CD4-positive, CD25-positive, alpha-beta regulatory T cell (primary cell): Measurements from ENCODE around the gene OR5AN1. TPM values are rescaled to one million over a fixed set of nuclear protein-coding genes. Genes with fewer than 3 reads are reported as not detected.

ENCODE experiments used
- ATAC-seq, 2 donors: fragments of 150-1000 bp; cut with Tn5 transposase; one replicate each; pipeline ENCODE4 v1.10.0; 2021; ENCODE audit warnings: low read depth in 2 of 2, moderate number of reproducible peaks in 2 of 2, moderate library complexity in 1 of 2
- DNase-seq, 3 donors: peaks; one replicate each; pipeline versions ENCODE4 v3.0.0 to v3.0.0-alpha.2; 2012 to 2022; ENCODE audit warnings: mixed read lengths in 1 of 3
- H3K27ac ChIP-seq: one replicate; pipeline ENCODE4 v1.7.0; 2013; ENCODE audit warnings: mild to moderate bottlenecking, low read length; ENCODE audit not compliant: insufficient read depth, poor library complexity, severe bottlenecking
- H3K27me3 ChIP-seq: one replicate; pipeline ENCODE4 v1.7.0; 2013; ENCODE audit warnings: low read length; ENCODE audit not compliant: control insufficient read depth, insufficient read depth
- H3K36me3 ChIP-seq: one replicate; pipeline ENCODE4 v1.7.0; 2013; ENCODE audit warnings: mild to moderate bottlenecking, low read length, moderate library complexity; ENCODE audit not compliant: control insufficient read depth, insufficient read depth
- H3K4me1 ChIP-seq: 2 replicates; pipeline ENCODE4 v1.7.0; 2013; ENCODE audit warnings: mild to moderate bottlenecking, low read length; ENCODE audit not compliant: insufficient read depth, control insufficient read depth, poor library complexity, severe bottlenecking
- H3K4me3 ChIP-seq: one replicate; pipeline ENCODE4 v1.7.0; 2013; ENCODE audit warnings: low read depth, mild to moderate bottlenecking, low read length, moderate library complexity
- H3K9me3 ChIP-seq, 2 experiments: 1 replicate in 1 of 2; 2 replicates in 1 of 2; pipeline ENCODE4 v1.7.0; 2013; ENCODE audit warnings: low read length in 2 of 2, mild to moderate bottlenecking in 1 of 2, moderate library complexity in 1 of 2; ENCODE audit not compliant: control insufficient read depth in 2 of 2
- H3K27ac Mint-ChIP-seq, 3 donors: one replicate each; pipeline ENCODE4 v1.8.0; 2020 to 2022; ENCODE audit warnings: mild to moderate bottlenecking in 3 of 3, mixed read lengths in 3 of 3, moderate library complexity in 2 of 3
- H3K27me3 Mint-ChIP-seq: one replicate; pipeline ENCODE4 v1.8.0; 2022; ENCODE audit warnings: mild to moderate bottlenecking, mixed read lengths
- H3K36me3 Mint-ChIP-seq: one replicate; pipeline ENCODE4 v1.8.0; 2020; ENCODE audit warnings: mixed read lengths
- H3K4me1 Mint-ChIP-seq, 4 donors: one replicate each; pipeline ENCODE4 v1.8.0; 2020 to 2022; ENCODE audit warnings: mixed read lengths in 4 of 4, mild to moderate bottlenecking in 1 of 4
- H3K4me3 Mint-ChIP-seq, 4 donors: one replicate each; pipeline ENCODE4 v1.8.0; 2020 to 2022; ENCODE audit warnings: mild to moderate bottlenecking in 4 of 4, mixed read lengths in 4 of 4, moderate library complexity in 3 of 4
- H3K9me3 Mint-ChIP-seq, 7 donors: one replicate each; pipeline ENCODE4 v1.8.0; 2020 to 2022; ENCODE audit warnings: mixed read lengths in 7 of 7, mild to moderate bottlenecking in 3 of 7, moderate library complexity in 2 of 7
- polyA plus RNA-seq, 4 donors: library from polyadenylated mRNA; unstranded; fragments of 300-500 nt; fragmentation: Illumina TruSeq; gene quantifications; one replicate each; pipeline ENCODE4 v1.2.3, GENCODE V29; 2021
- total RNA-seq: library from RNA; stranded (reverse); gene quantifications from one replicate; pipeline ENCODE4 v1.2.3, GENCODE V29; 2022

The OR5AN1 gene
- total and polyA plus RNA-seq, 5 donors from 2014 or later = not detected

DNA sequence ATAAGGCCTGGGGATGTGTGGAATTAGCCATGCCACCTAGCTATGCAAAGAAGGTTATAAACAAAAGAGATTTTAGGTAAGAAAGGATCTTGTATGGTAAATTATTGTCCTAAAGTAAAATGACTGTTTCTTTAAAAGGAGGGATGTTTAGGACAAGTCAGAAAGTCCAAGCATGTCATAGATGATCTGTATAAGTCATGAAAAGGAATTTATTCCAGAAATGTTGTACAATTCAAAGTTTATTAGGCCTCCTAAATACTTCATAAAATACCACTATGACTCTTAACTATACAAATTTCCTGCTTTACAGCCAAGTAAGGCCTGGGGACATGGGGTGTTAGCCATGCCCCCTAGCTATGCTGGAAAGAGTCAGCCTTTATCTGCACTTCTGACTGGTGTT lies 44.9 kb downstream of the OR5AN1 start:
- no peaks in the 10 kb centered on the region for H3K36me3 Mint-ChIP-seq
- ATAC-seq = no peak
- peaks cover 0 to 17% (median 2%) of the 10 kb centered on the region in 7 donors for H3K9me3 Mint-ChIP-seq

DNA sequence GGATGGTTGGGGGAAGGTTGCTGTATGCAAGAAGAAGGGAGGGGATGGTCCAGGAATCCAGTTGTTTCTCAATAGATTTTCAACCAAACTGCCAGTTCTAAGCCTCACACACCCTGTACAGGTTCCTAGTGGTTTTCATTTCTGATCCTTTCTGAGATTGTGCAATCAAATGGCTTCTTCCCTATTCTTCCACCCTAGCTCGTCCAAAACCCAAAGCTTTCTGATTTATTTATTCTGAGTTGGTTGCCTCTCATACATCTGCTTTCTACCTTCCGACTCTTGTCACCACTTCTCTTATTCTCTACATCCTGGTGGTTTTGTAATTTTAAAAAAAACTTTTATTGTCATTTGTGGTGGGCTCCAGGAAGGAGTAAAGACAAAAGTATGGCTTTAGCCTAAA lies 55.0 kb downstream of the OR5AN1 start:
- peaks cover 6% of the 10 kb centered on the region for H3K27me3 ChIP-seq
- H3K36me3 ChIP-seq = no peaks in the 10 kb centered on the region
- Mint-ChIP-seq H3K4me1 (peaks cover 0 to 3% (median 2%) of the 10 kb centered on the region in 4 donors), H3K36me3 (no peaks in the 10 kb centered on the region), H3K9me3 (peaks cover 2 to 17% (median 6%) of the 10 kb centered on the region in 7 donors), H3K27ac (no peak overlapping the region), H3K27me3 (peaks cover 20% of the 10 kb centered on the region), H3K4me3 (no peak overlapping the region)
- no peak for ATAC-seq
- H3K9me3 ChIP-seq = peaks cover 2 to 13% of the 10 kb centered on the region in 2 experiments
- no peak for DNase-seq
- H3K4me1 ChIP-seq = no peaks in the 10 kb centered on the region
- H3K4me3 ChIP-seq = no peak overlapping the region
- H3K27ac ChIP-seq = no peak overlapping the region

More for the DNA sequence above, 44.9 kb downstream of the OR5AN1 start:
- Histone ChIP-seq H3K4me3 (no peak overlapping the region), H3K27me3 (no peaks in the 10 kb centered on the region), H3K4me1 (no peaks in the 10 kb centered on the region), H3K9me3 (peaks cover 0 to 11% of the 10 kb centered on the region in 2 experiments), H3K27ac (no peak overlapping the region), H3K36me3 (no peaks in the 10 kb centered on the region)
- Mint-ChIP-seq H3K4me1 (no peaks in the 10 kb centered on the region), H3K27me3 (no peaks in the 10 kb centered on the region), H3K27ac (no peak overlapping the region), H3K4me3 (no peak overlapping the region)
- no peak for DNase-seq

- peaks cover 2 to 7% (median 4%) of the 10 kb centered on the region in 7 donors for H3K9me3 Mint-ChIP-seq
- no peak overlapping the region for H3K27ac Mint-ChIP-seq
- no peak for DNase-seq
- H3K4me1 ChIP-seq = no peaks in the 10 kb centered on the region
- H3K27me3 ChIP-seq = peaks cover 6% of the 10 kb centered on the region
- no peaks in the 10 kb centered on the region for H3K36me3 Mint-ChIP-seq
- H3K9me3 ChIP-seq = peaks cover 2 to 6% of the 10 kb centered on the region in 2 experiments
- no peak overlapping the region for H3K4me3 Mint-ChIP-seq
- H3K27ac ChIP-seq = no peak overlapping the region
- no peak for ATAC-seq
- H3K36me3 ChIP-seq = no peaks in the 10 kb centered on the region
- peaks cover 0 to 3% (median 2%) of the 10 kb centered on the region in 4 donors for H3K4me1 Mint-ChIP-seq
- peaks cover 23% of the 10 kb centered on the region for H3K27me3 Mint-ChIP-seq
- H3K4me3 ChIP-seq = no peak overlapping the region
These were observed 56.4 kb downstream of the OR5AN1 start for GRCh38 chr11:59415111-59415510.

GRCh38 chr11:59416613-59417012 lies 57.9 kb downstream of the OR5AN1 start:
- H3K27ac Mint-ChIP-seq = no peak overlapping the region
- peaks cover 6% of the 10 kb centered on the region for H3K27me3 ChIP-seq
- H3K9me3 Mint-ChIP-seq = peaks cover 0 to 4% (median 2%) of the 10 kb centered on the region in 7 donors
- DNase-seq (no peak), ATAC-seq (no peak)
- no peaks in the 10 kb centered on the region for H3K36me3 ChIP-seq
- H3K4me3 Mint-ChIP-seq = no peak overlapping the region
- peaks cover 23% of the 10 kb centered on the region for H3K27me3 Mint-ChIP-seq
- H3K4me3 ChIP-seq = no peak overlapping the region
- H3K4me1 ChIP-seq = no peaks in the 10 kb centered on the region
- peaks cover 0 to 3% (median 2%) of the 10 kb centered on the region in 4 donors for H3K4me1 Mint-ChIP-seq
- H3K9me3 ChIP-seq = no peaks in the 10 kb centered on the region
- no peak overlapping the region for H3K27ac ChIP-seq
- no peaks in the 10 kb centered on the region for H3K36me3 Mint-ChIP-seq

GRCh38 chr11:59417023-59417422 lies 58.3 kb downstream of the OR5AN1 start:
- Mint-ChIP-seq H3K4me1 (peaks cover 0 to 3% (median 2%) of the 10 kb centered on the region in 4 donors), H3K36me3 (no peaks in the 10 kb centered on the region), H3K4me3 (no peak overlapping the region), H3K9me3 (peaks cover 0 to 4% (median 2%) of the 10 kb centered on the region in 7 donors), H3K27me3 (peaks cover 23% of the 10 kb centered on the region), H3K27ac (no peak overlapping the region)
- DNase-seq (no peak), ATAC-seq (no peak)
- Histone ChIP-seq H3K4me3 (no peak overlapping the region), H3K9me3 (no peaks in the 10 kb centered on the region), H3K27me3 (peaks cover 6% of the 10 kb centered on the region), H3K4me1 (no peaks in the 10 kb centered on the region), H3K27ac (no peak overlapping the region), H3K36me3 (no peaks in the 10 kb centered on the region)

GRCh38 chr11:59418156-59418555 lies 59.5 kb downstream of the OR5AN1 start:
- Mint-ChIP-seq H3K27me3 (peaks cover 23% of the 10 kb centered on the region), H3K9me3 (peaks cover 0 to 3% (median 0%) of the 10 kb centered on the region in 7 donors), H3K27ac (no peak overlapping the region), H3K36me3 (no peaks in the 10 kb centered on the region), H3K4me1 (peaks cover 0 to 3% (median 2%) of the 10 kb centered on the region in 4 donors), H3K4me3 (no peak overlapping the region)
- Histone ChIP-seq H3K4me3 (no peak overlapping the region), H3K36me3 (no peaks in the 10 kb centered on the region), H3K27ac (no peak overlapping the region), H3K9me3 (no peaks in the 10 kb centered on the region), H3K27me3 (peaks cover 6% of the 10 kb centered on the region), H3K4me1 (no peaks in the 10 kb centered on the region)
- no peak for DNase-seq
- ATAC-seq = no peak

Other genes starting within 250 kb of the OR5AN1 start
- gene FAM111A, start 216.0 kb upstream of the OR5AN1 start, total RNA-seq = 73.4 TPM
- 10 to 100 TPM; 28.6 to 41.5 (median 32.8) TPM for gene FAM111A, start 216.0 kb upstream of the OR5AN1 start, polyA plus RNA-seq
- 1.0 TPM for gene DTX4, start 186.8 kb upstream of the OR5AN1 start, total RNA-seq
- under 1 TPM in 2 of 4 donors, not detected in 2; 0.11 to 0.25 TPM for gene DTX4, start 186.8 kb upstream of the OR5AN1 start, polyA plus RNA-seq
- 0.07 TPM for gene MPEG1, start 146.0 kb upstream of the OR5AN1 start, total RNA-seq
- gene MPEG1, start 146.0 kb upstream of the OR5AN1 start, polyA plus RNA-seq = 1 to 10 TPM in 1 of 4 donors, under 1 TPM in 2, not detected in 1; 0.17 to 1.8 (median 0.35) TPM
- gene OR5A2, start 67.5 kb downstream of the OR5AN1 start, total RNA-seq = not detected
- not detected for gene OR5A2, start 67.5 kb downstream of the OR5AN1 start, polyA plus RNA-seq
- gene OR5A1, start 77.6 kb downstream of the OR5AN1 start, total RNA-seq = not detected
- gene OR5A1, start 77.6 kb downstream of the OR5AN1 start, polyA plus RNA-seq = not detected
- gene OR4D6, start 98.1 kb downstream of the OR5AN1 start, total RNA-seq = not detected
- not detected for gene OR4D6, start 98.1 kb downstream of the OR5AN1 start, polyA plus RNA-seq
- gene OR4D10, start 114.4 kb downstream of the OR5AN1 start, total RNA-seq = not detected
- not detected for gene OR4D10, start 114.4 kb downstream of the OR5AN1 start, polyA plus RNA-seq
- gene OR4D11, start 144.7 kb downstream of the OR5AN1 start, total RNA-seq = not detected
- not detected for gene OR4D11, start 144.7 kb downstream of the OR5AN1 start, polyA plus RNA-seq
- gene OR4D9, start 152.6 kb downstream of the OR5AN1 start, total RNA-seq = not detected
- gene OR4D9, start 152.6 kb downstream of the OR5AN1 start, polyA plus RNA-seq = not detected